Stimulated activated CD8-positive, alpha-beta memory T cell treated with anti-CD3 and anti-CD28 coated beads, Interleukin-7, amount 100 ng/mL, for 24 hours (primary cell): Measurements from ENCODE around the gene NEUROG1.
A peak's percentile ranks its signal among the peaks of the same experiment; 100 is the strongest.

Experiments used
- DNase-seq: peaks from one replicate; pipeline ENCODE4 v3.0.0-alpha.2; 2020; ENCODE audit warnings: low read depth

Gene NEUROG1

GRCh38 chr5:135561266-135561665 lies 25.5 kb upstream of the NEUROG1 start:
- no peak for DNase-seq

GRCh38 chr5:135560858-135561257 lies 25.1 kb upstream of the NEUROG1 start:
- DNase-seq = peak; percentile 42

DNA sequence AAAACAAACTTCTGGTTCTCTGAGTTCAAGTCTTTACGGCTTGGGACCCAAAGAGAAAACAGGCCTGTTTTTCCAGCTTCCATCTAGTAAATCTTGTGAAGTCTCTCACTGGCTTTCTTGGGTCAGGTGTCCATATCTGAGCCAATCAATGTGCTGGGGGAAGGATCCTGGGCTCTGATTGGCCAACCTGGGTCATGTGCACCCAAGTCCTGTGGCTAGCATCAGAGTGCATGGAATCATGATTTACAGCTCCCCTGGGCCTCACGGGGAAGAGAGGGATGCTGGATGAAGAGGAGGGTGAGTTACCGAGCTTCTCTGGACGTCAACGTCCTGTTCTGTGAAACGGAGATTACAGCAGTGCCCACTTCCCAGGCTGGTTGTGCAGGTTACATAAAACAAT lies 23.6 kb upstream of the NEUROG1 start:
- DNase-seq = no peak

GRCh38 chr5:135557076-135557838 lies 21.5 kb upstream of the NEUROG1 start:
- no peak for DNase-seq

DNA sequence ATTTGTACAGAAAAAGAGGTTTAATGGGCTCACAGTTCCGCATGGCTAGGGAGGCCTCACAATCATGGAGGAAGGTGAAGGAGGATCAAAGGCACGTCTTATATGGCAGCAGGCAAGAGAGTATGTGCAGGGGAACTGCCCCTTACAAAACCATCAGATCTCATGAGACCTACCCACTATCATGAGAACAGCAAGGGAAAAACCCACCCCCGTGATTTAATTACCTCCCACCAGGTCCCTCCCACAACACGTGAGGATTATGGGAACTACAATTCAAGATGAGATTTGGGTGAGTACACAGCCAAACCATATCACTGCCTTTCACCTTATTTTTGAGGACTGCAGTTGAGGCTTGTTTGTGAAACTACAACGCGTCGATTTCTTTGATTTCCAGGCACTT lies 20.9 kb upstream of the NEUROG1 start:
- no peak for DNase-seq

GRCh38 chr5:135555530-135555929 lies 19.8 kb upstream of the NEUROG1 start:
- DNase-seq = no peak

DNA sequence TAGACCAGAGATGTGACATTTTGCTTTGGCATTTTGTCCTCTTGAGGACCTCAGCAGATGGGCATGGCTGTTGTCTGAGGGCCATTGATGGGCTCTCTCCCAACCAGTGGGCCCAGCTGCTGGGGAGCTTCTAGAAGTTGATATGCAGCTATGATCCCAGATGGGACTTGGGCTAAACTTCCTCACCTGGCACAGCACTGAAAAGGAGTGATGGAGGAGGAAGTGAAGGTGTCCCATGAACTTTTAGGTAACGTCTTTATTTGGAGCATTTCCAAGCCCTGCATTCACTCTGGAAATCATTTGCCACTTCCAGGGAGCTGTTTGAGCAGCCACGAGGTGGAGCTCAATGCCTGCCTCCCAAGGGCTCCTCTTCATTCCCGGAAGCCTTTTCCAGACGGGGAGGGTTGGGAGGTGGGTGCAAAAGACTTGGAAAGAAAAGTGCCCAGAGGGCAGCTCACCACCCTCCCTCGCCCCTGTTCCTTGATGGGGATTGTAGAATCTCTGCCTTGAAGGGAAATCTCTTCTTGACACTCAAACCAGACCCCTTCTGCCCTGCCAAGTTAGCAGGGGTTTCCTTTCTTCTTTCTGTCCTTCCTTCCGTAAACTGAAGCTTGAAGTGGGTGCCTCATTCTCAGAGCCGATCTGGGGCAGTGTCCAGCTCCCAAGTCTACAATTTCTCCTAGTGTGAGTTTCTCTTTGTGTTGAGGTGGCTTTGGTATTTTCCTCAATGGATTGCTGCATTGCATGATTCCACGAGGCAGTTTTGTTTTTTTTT lies 18.1 kb upstream of the NEUROG1 start:
- DNase-seq = no peak

GRCh38 chr5:135551593-135552447 lies 16.1 kb upstream of the NEUROG1 start:
- DNase-seq = peak; percentile 18

DNA sequence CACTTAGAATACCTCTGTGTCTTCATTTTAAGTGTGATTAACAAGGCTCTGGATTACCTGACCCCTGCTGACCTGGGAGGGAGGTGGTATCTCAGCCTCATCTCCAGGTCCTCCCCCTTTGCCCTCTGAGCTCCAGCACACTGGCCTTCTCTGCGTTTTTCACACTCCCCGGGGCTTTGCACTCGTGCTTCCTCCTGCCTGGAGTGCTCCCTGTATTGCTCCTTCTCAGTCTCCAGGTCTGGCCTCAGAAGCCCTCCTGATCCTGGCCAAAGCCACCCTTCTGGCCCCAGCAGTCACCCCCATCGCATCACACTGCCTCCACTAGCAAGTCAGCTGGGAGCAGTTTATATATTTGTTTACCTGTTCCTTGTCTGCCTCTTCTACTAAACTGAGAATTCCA lies 13.6 kb upstream of the NEUROG1 start:
- DNase-seq = no peak

DNA sequence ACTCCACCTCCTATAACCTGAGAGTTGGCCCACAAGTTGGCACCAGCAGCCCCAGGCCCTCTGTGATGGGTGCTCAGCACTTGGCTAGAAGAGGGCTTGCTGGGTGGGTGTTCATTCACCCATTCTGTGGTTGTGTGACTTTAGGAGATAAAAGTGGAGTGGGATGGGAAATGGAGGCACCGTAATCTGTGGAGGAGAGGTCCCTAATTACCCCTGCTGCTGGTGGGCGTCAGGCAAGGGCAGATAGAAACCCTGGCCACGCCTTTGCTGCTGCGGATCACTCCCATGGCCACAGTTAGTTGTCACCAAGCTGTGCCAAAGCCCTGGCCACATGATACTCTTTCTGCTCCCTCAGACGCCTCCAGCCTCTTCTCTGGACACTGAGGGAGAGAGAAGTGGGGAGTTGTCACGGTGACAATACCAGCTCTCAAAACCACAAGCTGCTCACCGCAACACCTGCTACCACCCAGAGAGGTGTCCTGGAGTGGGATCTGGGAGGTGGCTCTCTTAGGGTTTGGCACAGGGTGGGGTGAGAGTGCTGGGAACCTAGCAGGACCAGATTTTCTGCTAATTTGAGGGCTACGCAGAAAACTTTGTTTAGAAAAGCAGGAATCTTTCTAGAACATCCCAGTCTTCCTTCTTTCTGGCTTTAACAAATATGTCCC lies 12.0 kb upstream of the NEUROG1 start:
- no peak for DNase-seq

DNA sequence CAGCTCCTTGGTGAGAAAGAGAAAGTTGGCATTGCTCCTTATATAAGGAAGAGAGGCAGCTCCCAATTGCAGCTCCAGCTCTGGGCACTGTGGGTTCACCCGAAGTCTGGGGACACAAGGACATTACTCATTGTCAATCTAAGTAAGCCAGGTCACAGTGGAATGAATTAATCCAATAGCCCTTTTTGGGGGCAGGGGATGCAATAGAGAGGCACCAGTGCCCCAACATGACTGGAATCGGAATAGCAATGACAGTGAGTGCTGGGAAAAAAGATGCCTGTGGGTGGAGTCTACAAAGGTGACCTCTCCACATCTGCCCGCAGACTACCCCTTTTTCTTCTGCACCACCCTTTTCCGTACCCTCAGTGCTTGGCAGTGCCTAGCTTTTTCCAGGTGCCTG lies 11.1 kb upstream of the NEUROG1 start:
- DNase-seq = no peak

DNA sequence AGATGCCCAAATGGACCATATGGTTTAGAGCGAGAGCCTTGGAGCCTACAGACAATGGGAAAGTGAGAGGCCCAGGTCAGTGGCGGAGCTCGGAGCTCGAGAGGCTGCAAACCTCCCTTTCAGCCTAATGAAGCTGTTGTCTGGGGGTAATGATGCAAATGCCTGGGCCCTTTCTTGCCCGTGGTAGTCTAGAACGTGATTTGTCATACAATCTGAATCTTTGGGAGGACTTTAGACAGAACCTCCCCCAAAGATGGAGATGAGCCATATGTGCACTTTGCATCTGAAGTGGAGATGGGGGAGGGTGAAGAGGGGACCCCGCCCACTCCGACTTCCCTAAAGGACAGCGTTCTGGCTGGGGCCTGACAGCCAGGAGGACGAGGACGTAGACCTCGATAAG lies 10.3 kb upstream of the NEUROG1 start:
- no peak for DNase-seq

GRCh38 chr5:135545099-135545498 lies 9.3 kb upstream of the NEUROG1 start:
- no peak for DNase-seq

GRCh38 chr5:135543485-135544304 lies 7.9 kb upstream of the NEUROG1 start:
- DNase-seq = no peak

DNA sequence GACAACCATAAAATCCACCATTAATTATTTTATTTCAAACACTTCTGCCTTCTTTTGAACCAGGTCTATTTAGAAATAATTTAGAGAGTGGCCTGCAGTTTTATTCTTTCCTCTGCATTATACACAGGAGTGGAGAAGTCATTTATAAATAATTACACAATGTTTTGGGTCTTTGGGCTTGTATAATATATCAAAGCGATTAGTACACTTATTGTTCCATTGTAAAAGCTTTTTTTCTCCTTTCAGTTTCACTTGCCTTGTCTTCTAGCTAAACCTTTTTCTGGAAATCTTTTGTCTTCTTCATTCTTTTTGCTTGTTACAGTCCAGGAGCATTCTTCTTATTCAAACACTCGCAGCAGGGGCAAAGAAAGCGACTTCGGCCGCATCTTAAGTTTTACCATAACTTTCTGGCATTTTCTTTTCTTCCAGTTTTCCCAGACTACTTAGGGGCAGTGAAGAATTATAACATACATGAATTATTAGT lies 7.3 kb upstream of the NEUROG1 start:
- DNase-seq = no peak

DNA sequence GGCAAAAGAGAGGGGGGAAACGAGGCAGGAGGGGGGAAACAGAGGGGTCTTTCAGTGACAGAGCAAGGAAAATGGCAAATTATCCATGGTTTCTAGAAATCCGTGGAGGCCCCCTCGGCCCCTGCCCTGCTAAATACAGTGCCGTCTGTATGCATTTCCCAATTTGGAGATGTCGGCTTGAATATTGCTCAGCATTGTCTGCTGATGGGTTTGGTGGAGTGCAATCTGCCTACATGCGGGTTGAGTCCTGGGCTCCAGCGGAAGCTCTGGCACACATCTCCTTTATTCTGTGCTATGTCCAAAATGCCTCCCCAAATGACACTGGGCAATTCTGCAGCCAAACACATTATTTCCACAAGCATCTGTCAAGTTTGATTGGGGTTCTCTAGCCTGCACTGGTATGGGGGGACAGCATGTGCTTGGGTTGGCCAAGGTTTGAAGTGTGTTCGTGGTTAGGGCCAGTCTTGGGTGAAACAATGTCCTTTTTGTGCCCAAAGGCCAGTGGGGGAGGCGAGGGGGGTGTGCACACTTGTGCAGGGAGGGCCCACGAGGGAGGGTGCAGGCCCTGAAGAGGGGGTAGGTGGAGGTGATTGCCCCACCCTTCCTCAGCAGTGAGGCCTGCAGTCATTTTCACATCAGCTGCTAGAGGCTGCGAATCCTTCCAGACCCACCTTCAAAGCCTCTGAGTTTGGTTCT lies 6.2 kb upstream of the NEUROG1 start:
- no peak for DNase-seq

DNA sequence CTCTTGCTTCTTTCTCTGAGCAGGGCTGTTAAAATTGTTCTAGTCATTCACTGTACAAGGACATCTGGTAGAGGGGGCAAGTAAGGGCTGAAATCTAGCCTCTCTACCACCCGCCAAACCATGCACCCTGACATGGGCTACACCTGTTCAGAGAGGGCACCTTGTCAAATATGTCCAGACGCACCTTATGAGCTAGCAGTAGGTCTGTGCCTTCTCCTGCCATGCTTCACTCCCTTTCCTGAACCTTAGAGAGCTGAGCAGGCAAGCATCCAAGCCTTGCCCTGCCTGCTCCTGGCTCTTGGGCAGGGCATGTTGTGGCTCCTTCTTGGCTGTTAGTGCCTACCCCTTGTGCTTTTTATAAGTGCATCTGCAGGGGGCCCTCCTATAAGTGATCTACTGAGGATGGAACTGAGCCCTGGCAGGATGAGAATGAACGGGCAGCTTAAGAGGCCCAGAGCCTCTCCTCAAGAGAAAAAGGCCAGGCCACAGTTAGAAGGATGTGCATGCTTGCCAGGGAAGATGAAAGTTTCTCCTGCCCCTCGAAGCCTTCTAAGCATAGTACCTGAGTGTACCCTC lies 3.8 kb upstream of the NEUROG1 start:
- no peak for DNase-seq

GRCh38 chr5:135538261-135538660 lies 2.5 kb upstream of the NEUROG1 start:
- DNase-seq = no peak

GRCh38 chr5:135537745-135538144 lies 2.0 kb upstream of the NEUROG1 start:
- no peak for DNase-seq

DNA sequence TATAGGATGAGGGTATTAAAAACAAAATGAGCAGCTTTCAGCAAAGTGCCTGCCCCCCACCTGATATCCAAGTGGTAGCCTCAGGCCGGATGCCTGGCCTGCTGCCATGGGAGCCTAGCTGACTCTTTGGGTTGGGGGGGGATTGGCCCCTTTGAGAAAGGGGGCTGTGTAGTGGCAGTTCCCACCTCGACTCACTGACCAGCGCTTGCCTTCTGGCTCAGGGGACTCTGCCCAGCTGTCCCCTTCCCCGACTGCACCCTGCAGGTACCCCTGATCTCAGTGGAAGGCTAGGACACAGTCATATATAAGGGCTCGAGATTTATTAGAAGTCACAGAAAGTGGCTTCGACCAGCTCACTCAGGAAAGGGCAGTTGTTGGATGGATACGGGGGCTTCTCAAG lies 1.5 kb upstream of the NEUROG1 start:
- DNase-seq = no peak
